ENCODE measurements around the gene EDIL3.
A peak's percentile ranks its signal among the peaks of the same experiment; 100 is the strongest.
"Not testable (repeated sequence)": the region's sequence is repeated elsewhere in the genome, so short reads cannot be mapped to it uniquely, and the experiment has no call there.

The EDIL3 gene

GRCh38 chr5:84168841-84169240 lies 215.8 kb downstream of the EDIL3 start:
- DNase-seq (ENCODE audit: low read depth) = no peak

DNA sequence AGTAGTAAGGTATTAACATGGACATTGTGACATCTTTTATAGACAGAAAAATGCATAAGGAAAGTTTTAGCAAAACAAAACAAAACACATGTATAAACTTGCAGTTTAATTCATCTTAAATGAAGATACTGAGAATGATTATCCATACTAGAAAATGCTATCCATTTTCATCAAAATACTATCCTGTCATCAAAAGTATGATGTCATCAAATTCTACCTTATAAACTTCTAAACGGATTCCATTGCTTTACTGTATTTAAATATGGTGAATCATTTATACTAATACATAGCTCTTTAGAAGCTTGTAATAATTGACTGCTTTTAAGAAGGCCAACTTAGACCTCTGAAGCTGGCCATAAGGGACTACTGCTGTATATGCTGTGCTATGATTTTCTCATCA lies 221.0 kb downstream of the EDIL3 start:
- no peak for DNase-seq (ENCODE audit: low read depth)

DNA sequence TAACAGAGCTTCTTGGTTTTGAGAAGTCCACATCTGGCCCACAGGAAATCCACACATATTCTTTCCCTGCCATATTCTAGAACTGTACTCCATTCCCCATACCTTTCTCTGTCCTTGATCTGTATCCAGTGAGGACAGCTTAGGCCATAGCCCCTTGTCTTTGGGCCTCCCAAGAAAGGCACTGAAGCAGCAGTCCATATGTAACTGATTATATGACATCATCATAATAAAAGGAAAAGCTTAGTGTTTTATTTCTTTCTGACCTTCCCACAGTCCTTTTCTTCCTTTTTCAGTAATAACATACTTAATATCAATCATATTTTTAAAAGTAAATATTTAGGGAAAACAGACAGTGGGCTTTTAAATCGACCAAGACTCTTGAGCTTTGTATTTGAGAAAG lies 222.0 kb downstream of the EDIL3 start:
- DNase-seq (ENCODE audit: low read depth) = no peak

GRCh38 chr5:84160650-84161049 lies 224.0 kb downstream of the EDIL3 start:
- DNase-seq (ENCODE audit: low read depth) = not testable (repeated sequence)

DNA sequence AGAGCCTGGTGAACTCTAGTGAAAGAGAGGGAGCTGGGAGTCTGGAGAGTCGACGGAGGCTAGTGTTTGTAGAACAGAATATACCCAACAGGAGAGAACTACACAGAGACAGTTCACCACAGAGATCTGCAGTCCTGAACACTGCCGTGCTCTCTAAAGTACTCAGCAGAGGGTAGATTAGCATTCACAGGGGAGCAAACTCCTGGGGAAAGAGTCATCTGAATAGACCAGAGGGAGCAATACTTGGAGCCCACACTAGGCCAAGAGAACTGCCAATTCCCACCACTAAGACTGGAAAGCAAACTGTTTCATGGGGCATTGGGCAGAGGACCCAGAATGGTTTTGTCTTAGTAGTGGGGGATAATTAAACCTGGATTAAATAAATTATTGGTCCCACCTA lies 235.6 kb downstream of the EDIL3 start:
- no peak for DNase-seq (ENCODE audit: low read depth)

GRCh38 chr5:84148651-84149050 lies 236.0 kb downstream of the EDIL3 start:
- no peak for DNase-seq (ENCODE audit: low read depth)

DNA sequence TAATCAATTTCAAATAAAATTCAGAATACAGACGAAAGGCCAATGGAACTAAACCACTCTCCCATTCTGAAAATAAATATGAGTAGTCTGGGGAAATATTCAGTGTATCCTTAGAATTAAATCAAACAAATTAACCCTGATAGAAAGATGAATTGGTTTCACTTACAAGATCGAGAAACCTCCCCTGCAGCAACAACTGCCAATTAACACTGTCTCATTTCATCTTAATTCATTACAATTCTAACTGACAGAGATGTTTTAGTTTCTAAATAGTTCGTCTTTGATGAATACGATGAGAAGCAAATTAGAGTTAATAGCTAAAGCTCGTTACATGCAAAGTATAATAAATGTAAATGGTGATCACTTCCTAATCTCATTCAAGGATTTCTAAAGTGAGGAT lies 247.1 kb downstream of the EDIL3 start:
- DNase-seq (ENCODE audit: low read depth) = no peak

- no peak for DNase-seq (ENCODE audit: low read depth)
Measured at GRCh38 chr5:84131372-84131771, 253.3 kb downstream of the EDIL3 start.

DNA sequence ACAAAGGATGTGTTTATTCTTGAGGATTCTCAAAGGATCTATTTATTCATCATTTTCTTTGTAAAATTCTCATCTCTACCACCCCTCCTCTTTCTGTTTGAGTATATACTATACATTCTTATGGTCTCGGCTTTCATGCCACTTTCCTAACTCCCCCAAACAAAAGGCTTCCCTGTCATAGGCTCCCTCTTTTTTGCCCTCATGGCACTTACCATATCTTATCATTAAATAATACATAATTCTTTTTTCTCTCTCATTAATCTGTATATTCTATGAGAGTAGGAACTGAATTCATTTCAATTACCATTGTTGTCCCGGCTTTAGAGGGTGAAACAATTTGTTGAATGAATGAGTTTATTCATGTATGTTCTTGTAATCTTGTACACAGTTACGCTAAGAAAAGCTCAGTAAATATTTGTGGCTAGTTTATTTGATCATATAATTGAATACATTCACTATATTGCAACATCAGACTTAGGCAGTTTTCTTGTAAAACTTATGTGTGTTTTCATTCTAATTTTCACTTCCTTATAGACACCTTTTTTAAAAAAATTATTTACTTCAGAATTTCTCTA lies 254.6 kb downstream of the EDIL3 start:
- no peak for DNase-seq (ENCODE audit: low read depth)

- no peak for DNase-seq (ENCODE audit: low read depth)
Measured at GRCh38 chr5:84125216-84125615, 259.5 kb downstream of the EDIL3 start.

DNA sequence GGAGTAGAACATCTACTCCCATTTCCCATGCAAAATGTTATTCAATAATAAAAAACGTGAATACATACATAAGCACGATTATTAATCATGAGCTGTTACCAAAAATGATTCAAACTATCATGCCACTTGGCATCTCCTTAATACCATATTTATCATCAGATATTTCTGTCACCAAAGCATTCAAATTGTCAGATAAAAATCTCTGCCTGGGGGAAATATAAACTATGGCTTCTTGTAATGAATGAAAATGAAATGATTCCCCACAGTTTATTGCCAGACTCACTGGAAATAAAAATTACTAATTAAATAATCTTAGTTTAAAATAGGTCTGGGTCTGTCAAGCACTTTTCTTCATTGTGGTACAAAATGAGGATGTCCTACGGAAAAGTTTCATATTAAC lies 265.4 kb downstream of the EDIL3 start:
- DNase-seq (ENCODE audit: low read depth) = no peak

DNA sequence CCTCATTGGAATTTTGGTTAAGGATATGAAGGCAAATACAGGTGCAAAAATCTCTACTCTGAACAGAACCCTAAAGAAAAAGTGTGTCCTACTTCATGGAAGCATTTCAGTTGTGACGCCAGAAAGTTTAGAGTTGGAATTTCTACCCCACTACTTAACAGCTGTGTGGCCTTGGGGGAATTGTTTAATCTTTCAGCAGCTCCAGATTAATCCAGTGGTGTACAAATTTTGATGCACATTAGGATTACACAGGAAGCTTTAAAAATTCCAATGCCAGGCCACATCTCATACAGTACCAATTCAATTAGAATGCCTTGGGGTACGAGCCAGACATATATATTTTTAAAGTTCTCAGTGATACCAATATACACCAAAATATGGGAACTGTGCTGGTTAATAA lies 266.1 kb downstream of the EDIL3 start:
- DNase-seq (ENCODE audit: low read depth) = no peak

- no peak for DNase-seq (ENCODE audit: low read depth)
Measured at GRCh38 chr5:84115727-84116126, 269.0 kb downstream of the EDIL3 start.

DNA sequence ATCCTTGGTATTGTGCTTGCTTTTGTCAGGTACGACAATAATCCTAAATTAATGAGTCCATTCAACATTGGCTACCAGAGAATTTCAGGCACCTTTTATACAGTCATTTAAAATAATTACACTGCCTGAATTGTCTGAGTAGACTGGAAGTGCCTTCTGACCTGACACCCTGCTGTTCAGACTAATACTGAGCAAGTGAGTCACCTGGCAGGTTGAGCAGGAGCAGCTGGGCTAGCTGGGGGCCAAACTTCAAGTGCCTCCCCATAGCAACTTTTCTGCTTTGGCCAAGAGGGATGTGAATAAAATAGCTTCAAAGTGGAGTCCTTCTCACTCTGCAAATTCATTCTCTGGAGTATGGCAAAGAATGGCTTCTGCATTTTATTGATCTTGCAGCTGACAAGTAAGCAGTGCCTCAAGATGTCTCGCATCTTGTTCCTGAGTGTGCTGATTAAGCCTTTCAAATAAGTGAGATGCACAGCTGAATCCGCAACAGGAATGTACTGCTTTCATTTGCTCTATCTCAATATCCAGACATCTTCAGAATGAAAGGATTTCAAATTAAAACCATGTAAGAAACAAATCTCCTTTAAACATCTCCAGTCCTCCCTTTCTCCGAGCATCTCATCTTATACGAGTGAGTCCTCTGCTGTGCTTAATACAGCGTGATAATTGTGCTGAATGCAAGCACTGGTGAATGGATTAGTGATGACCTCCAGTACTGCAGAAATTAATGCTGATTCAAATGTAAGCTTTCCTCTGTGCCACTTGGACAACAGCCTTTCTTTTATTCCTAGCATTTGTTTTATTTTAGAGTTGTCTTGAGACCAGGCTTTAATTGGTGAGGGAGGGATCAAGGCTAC lies 271.2 kb downstream of the EDIL3 start:
- DNase-seq (ENCODE audit: low read depth) = no peak

- DNase-seq (ENCODE audit: low read depth) = no peak
Measured at GRCh38 chr5:84092738-84093137, 291.9 kb downstream of the EDIL3 start.

DNA sequence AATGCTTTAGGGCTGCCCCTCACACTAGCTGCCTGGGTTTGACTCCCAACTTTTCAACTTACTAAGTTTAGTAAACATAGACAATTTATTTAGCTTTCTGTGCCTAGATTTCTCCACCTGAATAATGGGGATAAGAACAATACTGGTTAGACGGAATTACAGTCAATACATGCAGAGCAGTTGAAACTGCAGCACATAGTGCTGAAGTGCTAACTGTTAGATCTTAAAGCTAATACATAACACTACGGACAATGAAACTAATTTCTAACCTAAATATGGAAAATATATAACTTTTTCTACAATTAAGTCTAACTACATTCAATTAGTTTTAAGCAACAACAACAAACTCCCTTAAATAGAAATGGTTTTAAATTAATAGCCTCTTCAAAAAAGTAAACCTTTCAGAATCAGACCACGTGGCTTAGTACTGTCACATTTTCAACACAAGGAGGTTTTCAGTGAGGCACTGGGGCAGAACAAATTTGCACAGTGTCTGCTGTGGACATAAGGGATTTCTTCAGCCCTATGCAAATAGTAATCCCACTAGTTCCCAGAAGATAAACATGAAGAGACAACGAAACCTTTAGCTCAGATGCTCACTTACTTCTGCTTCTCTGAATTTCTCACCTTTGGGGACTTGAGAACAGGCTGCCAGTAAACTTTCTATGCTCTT lies 293.4 kb downstream of the EDIL3 start:
- DNase-seq (ENCODE audit: low read depth) = no peak

DNA sequence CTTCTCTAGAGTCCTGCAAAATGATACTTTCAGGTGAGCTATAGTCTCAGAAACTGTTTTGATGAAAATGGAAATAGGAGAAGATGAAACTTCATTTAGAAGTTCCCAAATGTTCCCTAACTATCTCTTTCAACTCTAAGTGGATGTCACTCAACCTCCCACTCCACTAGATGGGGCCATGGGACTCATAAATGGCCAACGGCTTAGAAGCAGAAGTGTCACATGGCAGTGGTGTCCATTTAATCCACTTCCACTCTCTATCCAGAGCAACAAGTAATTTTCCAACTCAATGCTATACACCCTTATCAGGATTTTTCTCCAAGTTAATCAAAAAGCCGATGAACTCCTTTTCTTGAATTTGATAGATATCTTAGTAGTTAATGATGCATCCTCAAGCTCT lies 295.7 kb downstream of the EDIL3 start:
- peak; percentile 18 for DNase-seq (ENCODE audit: low read depth)

GRCh38 chr5:84086511-84086910 lies 298.2 kb downstream of the EDIL3 start:
- DNase-seq (ENCODE audit: low read depth) = no peak

DNA sequence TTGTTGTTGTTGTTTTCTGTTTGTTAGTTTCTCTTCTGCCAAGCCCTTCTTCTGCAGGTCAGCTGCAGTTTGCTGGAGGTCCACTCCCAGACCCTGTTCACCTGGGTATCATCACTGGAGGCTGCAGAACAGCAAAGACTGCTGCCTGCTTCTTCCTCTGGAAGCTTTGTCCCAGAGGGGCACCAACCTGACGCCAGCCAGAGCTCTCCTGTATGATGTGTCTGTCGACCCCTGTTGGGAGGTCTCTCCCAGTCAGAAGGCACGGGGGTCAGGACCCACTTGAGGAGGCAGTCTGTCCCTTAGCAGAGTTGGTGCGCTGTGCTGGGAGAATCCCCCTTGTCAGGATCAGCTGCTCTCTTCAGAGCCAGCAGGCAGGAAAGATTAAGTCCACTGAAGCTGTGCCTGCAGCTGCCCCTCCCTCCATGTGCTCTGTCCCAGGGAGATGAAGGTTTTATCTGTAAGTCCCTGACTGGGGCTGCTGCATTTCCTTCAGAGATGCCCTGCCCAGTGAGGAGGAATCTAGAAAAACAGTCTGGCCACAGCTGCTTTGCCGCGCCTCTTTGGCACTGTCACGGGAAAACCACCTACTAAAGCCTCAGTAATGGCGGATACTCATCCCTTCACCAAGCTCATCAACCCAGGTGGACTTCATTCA lies 299.2 kb downstream of the EDIL3 start:
- no peak for DNase-seq (ENCODE audit: low read depth)

DNA sequence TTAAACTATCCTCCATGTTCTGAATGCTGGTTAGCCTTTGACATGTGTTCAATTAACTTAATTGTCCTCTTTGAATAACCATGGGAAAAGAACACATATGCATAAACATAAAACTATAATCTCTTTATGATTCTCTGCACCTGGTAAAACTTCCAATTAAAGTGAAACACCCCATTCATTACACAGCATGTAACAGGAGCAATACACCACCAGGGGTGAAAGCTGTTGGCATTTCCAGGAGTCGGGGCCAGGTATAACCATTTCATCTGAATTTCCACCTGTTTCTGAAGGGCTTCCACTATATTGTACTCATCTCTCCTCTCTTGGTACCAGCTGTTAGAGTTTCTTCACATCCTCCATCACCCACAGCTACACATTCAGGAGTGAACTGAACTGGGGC lies 303.8 kb downstream of the EDIL3 start:
- no peak for DNase-seq (ENCODE audit: low read depth)

GRCh38 chr5:84072339-84072738 lies 312.3 kb downstream of the EDIL3 start:
- DNase-seq (ENCODE audit: low read depth) = no peak

GRCh38 chr5:84069608-84070179 lies 315.0 kb downstream of the EDIL3 start:
- DNase-seq (ENCODE audit: low read depth) = no peak
